Measurements from ENCODE around the gene PALLD.

The PALLD gene

GRCh38 chr4:168759321-168759720, 262.5 kb downstream of the PALLD start:
- H3K4me3 ChIP-seq: no peak overlapping the region
- peak overlapping the region in 3 of 21 experiments; percentile 4 to 47 (median 17) for H3K27ac ChIP-seq

DNA sequence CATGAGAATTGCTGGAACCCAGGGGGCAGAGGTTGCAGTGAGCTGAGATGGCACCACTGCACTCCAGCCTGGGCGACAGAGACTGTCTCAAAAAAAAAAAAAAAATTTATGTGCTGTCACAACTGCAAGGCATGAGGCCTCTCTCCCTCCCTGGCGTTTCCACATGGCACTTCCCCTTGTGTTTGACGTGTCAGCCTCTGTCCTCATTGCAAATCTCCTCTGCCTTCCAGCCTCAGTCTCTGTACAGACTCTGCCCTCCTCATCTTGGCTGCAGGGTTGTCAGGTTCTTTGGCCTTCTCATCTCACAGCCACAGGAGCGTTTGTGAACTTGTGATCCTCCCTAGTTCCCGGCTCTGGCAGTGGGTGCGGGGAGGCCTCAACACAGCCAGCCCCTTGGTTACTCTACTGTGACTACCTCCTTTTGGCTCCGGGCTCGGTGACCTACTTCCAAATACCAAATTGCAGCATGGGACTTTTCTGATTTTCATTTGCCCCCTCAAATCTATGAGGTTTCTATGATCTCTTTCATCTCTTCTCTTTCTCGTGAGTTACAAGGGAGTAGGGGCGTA, 263.2 kb downstream of the PALLD start:
- Histone ChIP-seq H3K27ac (peak overlapping the region in 3 of 21 experiments; percentile 4 to 47 (median 17)), H3K4me3 (no peak overlapping the region)

DNA sequence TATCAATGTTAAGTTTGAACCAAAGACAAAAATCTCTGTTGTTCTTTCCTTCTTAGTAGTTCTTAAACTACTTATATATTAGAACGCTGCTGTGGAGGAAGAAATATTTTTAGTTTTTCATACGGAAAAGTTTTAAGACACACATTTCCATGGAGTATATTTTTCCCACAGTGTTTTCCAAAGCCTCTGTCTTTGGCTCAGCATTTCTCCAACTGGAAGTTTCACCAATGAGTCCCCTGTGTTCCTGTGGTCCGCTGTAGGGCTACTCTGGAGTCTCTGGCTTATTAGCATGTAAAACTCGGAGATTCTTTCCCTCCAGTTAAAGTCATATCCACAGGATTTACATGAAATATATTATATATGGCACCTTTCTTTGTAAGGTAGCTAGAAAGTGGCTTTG, 264.2 kb downstream of the PALLD start:
- H3K4me3 ChIP-seq: no peak overlapping the region

DNA sequence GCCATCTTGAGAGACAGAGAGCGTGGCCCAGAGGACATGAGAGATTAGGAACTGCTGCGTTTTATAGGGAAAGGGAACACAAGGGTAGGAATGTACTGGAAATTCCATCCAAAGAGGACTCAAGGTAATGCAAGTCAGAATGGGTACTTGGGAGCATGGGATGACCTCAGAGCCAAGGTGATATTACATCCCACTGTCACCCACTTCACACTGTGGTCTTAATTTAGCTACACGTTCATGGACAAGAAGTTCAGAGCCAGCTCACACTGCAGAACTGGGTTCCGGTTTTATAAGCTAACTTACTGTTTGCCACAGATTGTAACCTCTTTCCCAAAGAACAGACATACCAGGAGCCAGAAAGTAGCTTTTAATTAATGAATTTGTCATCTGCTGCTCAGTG, 268.5 kb downstream of the PALLD start:
- H3K4me3 ChIP-seq: no peak overlapping the region
- H3K27ac ChIP-seq: peak overlapping the region in 5 of 21 experiments; percentile 3 to 43 (median 19)

More for the DNA sequence above, 264.2 kb downstream of the PALLD start:
- peak overlapping the region in 1 of 21 experiments; percentile 17 for H3K27ac ChIP-seq

DNA sequence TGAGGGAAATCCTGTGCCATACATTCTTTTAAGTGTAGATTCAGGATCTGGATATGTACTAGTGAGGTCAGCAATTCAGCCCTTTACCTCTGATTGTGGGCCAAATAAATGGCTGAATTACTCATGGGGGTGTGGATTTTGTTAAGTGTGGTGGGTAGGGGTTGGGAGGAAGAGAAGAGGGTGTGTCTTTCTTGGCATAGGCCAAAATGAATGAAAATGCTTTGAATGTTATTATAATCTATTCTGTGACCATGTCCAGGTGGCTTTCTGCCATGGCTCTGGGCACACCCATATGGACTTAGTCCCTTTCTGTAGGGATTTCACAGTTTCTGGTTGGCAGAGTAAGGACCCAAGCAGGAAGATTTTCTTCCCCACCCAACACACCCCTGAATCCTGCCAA, 268.9 kb downstream of the PALLD start:
- Histone ChIP-seq H3K27ac (peak overlapping the region in 7 of 21 experiments; percentile 3 to 46 (median 35)), H3K4me3 (no peak overlapping the region)

DNA sequence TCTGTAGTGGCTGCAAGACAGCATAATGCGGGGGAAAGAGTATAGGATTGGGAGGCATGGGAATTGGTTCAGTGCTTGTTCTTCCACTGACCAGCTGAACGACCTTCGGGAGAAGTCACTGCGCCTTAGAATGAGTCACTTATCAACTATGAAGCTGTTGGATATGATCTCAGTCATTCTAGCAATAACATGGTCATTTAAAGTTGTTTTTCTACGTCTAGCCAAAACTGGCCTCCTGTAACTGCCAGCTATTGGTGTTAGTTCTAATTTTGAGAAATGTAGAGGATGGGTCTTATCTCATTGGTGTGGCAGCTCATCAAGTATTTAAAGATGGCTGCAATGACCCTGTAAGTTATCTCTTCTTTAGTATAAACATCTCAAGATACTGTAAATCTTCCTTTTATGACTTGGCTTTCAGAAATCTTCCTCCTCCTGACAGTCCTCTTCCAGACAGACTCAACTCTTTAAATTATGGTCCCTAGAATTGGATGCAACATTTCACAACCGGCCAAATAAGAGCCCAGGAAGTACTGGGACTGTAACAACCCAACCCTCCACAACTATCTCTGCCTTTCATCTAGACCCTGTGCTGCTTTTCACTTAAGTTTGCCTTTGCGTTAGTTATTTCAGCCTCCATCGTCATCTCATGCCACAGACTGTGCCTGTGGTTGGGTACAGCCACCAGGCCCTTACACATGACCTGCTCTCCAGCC, 269.9 kb downstream of the PALLD start:
- Histone ChIP-seq H3K27ac (peak overlapping the region in 6 of 21 experiments; percentile 6 to 46 (median 38)), H3K4me3 (no peak overlapping the region)

DNA sequence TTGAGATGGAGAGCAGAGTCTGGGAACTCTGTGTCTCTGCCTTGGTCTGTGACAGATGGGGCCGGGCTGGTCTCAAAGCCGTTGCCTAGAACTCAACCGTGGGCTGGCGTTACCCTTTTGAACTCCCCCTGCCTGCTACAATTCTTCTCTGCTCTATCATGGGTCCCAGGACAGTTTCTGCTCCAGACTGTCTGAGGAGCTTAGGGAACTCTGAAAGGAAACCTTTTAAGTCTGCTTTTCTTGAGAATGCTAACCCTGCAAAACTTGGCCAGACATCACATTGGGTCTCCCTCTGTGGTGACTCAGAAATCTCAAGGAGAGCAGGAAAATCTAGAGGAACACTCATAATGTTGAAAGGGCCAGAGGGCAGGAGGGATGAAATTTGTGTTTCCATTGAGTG, 272.6 kb downstream of the PALLD start:
- no peak overlapping the region for H3K4me3 ChIP-seq
- H3K27ac ChIP-seq: peak overlapping the region in 5 of 21 experiments; percentile 1 to 63 (median 48)

GRCh38 chr4:168769837-168770236, 273.0 kb downstream of the PALLD start:
- Histone ChIP-seq H3K4me3 (no peak overlapping the region), H3K27ac (peak overlapping the region in 7 of 21 experiments; percentile 9 to 63 (median 38))

- H3K4me3 ChIP-seq: no peak overlapping the region
- H3K27ac ChIP-seq: no peak overlapping the region
Observed at GRCh38 chr4:168771251-168771650, 274.4 kb downstream of the PALLD start.

DNA sequence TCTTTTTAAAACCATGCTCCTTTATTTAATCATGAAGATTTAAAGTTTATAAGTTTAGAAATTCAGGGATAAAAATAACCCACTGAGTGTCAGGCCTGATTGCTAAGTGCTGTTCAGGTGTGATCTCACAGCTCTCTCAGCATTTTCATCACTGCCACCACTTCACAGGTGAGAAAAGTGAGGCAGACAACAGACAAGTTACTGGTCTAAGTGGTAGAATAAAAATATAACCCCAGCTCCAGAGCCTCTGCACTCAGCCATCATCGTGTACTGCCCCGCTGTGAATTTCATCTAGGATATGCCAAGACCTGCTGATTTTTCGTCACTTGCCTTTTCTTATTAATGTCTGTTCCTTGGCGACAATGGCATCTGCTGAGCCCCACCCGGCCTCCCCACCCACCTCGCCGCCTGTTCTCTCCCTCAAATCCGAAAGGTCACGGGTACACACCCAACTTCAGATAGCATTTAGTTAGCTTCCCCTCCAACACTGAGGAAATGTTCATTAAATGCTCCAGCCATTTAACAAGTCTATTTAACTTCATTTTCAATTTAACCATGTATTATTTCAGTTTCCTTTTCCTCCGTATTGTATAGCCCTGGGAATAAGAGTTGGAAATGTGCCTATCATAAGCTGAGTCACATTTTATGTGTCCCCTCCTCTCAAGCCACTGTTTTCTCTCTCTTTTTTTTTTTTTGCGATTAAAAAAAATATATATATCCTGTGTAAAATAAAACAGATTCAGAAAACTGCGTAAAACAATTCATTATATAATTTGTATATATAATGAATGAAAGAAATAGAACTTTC, 276.7 kb downstream of the PALLD start:
- H3K27ac ChIP-seq: no peak overlapping the region

DNA sequence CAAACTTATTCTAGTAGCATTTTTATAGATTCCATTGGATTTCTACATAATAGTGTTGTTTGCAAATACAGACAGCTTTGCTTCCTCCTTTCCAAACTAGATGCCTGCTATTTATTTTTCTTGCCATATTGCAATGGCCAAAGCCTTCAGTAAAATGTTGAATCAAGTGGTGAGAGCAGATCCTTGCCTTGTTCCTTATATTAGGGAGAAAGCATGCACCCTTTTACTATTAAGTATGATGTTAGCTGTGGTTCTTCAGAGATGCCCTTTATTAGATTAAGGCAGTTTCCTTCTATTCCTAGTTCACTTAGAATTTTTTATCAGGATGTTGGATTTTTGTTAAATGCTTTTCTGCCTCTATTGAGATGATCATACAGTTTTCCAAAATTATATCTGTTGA, 279.5 kb downstream of the PALLD start:
- no peak overlapping the region for H3K4me3 ChIP-seq
- no peak overlapping the region for H3K27ac ChIP-seq

More for the DNA sequence above, 276.7 kb downstream of the PALLD start:
- H3K4me3 ChIP-seq: no peak overlapping the region

DNA sequence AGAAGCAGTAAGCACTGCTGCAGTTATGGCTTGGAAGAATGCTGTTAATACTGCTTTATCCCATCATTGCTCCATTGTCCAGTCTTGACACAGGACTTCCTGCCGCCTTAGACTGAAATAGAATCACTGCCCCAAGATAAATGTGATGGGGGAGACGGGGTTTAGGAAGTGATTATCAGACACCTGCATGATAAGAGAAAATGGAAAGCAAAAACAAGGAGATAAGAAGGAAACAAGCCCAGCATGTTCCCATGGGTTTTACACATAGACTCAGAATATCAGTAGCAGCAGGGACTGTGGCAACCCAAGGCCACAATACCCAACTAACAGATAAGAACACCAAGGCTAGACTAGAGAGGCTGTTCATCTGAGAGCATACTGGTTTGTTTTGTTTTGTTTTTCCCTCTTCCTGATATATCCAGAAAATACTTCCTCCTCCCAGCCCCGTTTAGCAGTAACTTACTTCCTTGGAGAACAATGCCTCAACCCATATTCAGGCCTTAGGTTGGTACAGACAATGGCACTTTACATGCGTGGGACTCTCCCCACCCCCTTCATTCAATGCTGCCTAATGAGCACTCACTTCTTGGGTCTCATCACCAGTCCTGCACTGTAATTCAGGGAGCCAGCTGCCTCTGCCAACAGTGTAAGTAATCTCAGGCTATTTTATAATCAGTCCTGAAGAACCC, 280.6 kb downstream of the PALLD start:
- Histone ChIP-seq H3K4me3 (no peak overlapping the region), H3K27ac (no peak overlapping the region)

- peak overlapping the region in 2 of 21 experiments; percentile 32 to 33 for H3K27ac ChIP-seq
- no peak overlapping the region for H3K4me3 ChIP-seq
Observed at GRCh38 chr4:168781341-168781740, 284.5 kb downstream of the PALLD start.

GRCh38 chr4:168781926-168782325, 285.1 kb downstream of the PALLD start:
- Histone ChIP-seq H3K27ac (peak overlapping the region in 1 of 21 experiments; percentile 32), H3K4me3 (no peak overlapping the region)

DNA sequence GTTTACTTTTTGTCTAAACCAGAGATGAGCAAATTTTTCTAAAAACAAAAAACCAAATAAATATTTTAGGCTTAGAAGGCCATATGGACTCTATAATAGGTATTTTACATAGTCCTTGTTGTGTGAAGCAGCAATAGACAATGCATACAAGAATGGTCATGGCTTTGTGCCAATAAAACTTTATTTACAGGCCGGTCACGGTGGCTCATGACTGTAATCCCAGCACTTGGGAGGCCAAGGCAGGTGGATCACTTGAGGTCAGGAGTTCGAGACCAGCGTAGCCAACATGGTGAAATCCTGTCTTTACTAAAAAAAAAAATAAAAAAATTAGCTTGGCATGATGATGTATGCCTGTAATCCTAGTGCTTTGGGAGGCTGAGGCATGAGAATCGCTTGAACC, 285.6 kb downstream of the PALLD start:
- no peak overlapping the region for H3K27ac ChIP-seq
- H3K4me3 ChIP-seq: no peak overlapping the region

DNA sequence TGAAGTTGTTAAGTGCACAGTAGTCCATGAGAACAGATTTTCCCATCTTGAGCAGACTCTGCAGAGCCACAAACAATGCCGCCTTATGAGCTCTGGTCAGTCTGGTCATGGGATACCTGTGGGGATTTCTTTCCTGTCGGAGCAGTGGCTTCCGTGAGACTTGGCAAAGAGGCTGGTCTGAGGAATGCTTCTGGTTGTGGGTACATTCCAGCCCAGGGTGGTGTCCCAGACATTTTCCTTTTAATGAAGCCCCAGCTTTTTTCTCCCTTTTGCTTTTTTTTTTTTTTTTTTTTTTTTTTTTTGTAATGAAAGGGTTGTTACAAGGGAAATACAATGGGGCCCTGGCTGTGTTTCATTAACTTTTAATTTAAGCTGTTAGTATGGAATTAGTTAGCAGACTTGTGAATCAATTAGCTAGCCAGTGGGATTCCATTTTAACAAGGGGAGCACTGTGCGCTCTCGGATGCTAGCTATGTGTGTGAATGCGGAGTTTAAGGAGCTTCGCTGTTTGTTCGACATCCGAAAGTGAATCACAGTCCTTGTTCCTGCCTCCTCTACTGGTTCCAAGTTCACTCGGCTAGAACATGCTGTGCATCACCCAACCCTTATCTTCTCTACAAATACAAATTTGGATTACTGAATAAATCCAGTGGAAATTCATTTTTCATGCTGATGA, 288.1 kb downstream of the PALLD start:
- Histone ChIP-seq H3K4me3 (no peak overlapping the region), H3K27ac (no peak overlapping the region)

GRCh38 chr4:168787334-168787733, 290.5 kb downstream of the PALLD start:
- peak overlapping the region in 1 of 21 experiments; percentile 5 for H3K27ac ChIP-seq
- no peak overlapping the region for H3K4me3 ChIP-seq

DNA sequence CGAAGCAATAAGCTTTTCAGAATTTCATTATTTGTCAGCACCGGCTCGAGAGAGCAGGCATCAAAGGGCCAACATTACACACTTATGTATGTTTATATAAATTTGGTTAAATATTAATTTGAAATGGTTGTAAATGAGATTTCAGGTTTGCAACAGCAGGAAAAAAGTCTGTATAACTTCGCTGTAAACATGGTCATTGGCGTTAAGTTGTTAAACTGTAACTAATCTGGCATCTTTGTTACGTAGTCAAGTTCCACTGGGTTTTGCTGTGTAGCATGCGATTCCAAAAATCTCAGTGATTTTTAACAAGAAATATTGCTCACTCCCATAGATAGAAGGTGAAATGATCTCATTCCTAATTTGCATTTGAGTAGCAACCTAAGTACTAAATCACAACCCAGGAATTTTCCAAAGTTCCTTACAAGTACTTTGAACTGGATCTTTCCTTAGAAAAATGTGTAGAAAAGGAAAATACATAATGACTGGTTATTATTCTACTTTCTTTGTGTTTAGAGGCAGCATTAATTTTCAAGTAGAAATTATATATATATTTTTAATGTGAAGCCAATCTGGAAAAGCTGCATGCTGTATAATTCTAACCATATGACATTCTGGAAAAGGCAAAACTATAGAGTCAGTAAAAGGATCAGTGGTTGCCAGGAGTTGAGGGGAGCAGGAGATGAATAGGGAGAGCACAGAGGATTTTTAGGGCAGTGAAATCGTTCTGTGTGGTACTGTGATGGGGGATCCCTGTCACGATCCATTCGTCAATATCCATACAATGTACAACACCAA, 291.1 kb downstream of the PALLD start:
- H3K27ac ChIP-seq: peak overlapping the region in 1 of 21 experiments; percentile 5
- no peak overlapping the region for H3K4me3 ChIP-seq

DNA sequence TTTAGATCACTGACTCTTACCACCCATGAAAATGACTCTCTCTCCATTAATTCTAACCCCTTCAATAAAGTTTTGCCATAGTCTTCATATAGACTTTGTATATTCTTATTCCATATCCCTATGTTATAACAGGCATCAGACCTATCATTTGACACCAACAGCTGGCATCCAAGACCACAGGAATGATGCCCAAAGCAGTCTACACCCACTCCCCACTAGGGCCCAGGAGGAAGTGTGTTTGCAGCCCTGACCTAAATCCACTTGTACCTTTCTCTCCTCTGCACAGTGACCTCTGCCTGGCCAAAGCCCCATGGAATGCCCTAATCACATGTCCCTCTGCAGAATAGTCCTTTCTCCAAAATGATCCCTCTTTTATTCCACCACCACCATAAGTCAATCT, 294.0 kb downstream of the PALLD start:
- H3K27ac ChIP-seq: peak overlapping the region in 1 of 21 experiments; percentile 34

More for the DNA sequence above, 294.0 kb downstream of the PALLD start:
- no peak overlapping the region for H3K4me3 ChIP-seq
